Nephron (organoid): ENCODE data around the gene PSMF1.

Experiments
- H3K27ac Mint-ChIP-seq, 3 experiments: 2 replicates each; pipeline ENCODE4 v1.8.0; 2020; ENCODE audit warnings: mixed read lengths in 3 of 3, mild to moderate bottlenecking in 2 of 3, moderate library complexity in 1 of 3
- H3K27me3 Mint-ChIP-seq: 2 replicates; pipeline ENCODE4 v1.8.0; 2021; ENCODE audit warnings: low read depth, mild to moderate bottlenecking, moderate library complexity, mixed read lengths
- H3K36me3 Mint-ChIP-seq: 2 replicates; pipeline ENCODE4 v1.8.0; 2020; ENCODE audit warnings: low read depth, mixed read lengths
- H3K4me1 Mint-ChIP-seq: 2 replicates; pipeline ENCODE4 v1.8.0; 2020; ENCODE audit warnings: mixed read lengths
- H3K4me3 Mint-ChIP-seq, 3 experiments: 2 replicates each; pipeline ENCODE4 v1.8.0; 2020; ENCODE audit warnings: mild to moderate bottlenecking in 3 of 3, mixed read lengths in 3 of 3, moderate library complexity in 2 of 3
- H3K9me3 Mint-ChIP-seq: 2 replicates; pipeline ENCODE4 v1.8.0; 2020; ENCODE audit warnings: mixed read lengths
- TF ChIP-seq, protein P1 (sequence below), 3 experiments: fragments of 200-600 bp; sonication (generic); IDR thresholded peaks; one replicate each; pipeline ENCODE4 v1.5.0; 2021; ENCODE audit warnings: antibody characterized with exemption in 3 of 3; ENCODE audit not compliant: unreplicated experiment in 3 of 3

PSMF1 gene

DNA sequence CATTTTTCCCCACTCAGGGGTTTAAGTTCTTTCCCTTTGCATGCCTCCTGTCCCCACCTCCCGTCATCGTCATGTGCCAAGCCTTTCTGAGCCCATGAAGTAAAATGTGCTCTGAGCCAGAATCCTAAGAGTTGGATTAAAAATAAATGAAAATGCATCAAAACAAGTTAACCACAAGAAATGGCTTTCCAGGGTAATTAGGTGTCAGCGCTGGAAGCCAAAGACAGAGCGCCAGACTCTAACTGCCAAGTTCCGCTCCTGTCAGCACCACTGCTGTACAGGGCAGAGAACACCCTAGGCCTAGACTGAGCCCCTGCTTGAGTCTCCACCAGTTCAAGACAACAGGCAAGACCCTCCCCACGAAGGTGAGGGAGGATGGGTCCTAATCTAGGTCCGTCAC, 79.4 kb downstream of the PSMF1 start:
- Mint-ChIP-seq H3K4me3 (no peak overlapping the region), H3K27me3 (peaks cover 14% of the 10 kb centered on the region), H3K4me1 (no peaks in the 10 kb centered on the region), H3K36me3 (no peaks in the 10 kb centered on the region), H3K9me3 (no peaks in the 10 kb centered on the region), H3K27ac (no peak overlapping the region)
- TF ChIP-seq, protein P1, sequence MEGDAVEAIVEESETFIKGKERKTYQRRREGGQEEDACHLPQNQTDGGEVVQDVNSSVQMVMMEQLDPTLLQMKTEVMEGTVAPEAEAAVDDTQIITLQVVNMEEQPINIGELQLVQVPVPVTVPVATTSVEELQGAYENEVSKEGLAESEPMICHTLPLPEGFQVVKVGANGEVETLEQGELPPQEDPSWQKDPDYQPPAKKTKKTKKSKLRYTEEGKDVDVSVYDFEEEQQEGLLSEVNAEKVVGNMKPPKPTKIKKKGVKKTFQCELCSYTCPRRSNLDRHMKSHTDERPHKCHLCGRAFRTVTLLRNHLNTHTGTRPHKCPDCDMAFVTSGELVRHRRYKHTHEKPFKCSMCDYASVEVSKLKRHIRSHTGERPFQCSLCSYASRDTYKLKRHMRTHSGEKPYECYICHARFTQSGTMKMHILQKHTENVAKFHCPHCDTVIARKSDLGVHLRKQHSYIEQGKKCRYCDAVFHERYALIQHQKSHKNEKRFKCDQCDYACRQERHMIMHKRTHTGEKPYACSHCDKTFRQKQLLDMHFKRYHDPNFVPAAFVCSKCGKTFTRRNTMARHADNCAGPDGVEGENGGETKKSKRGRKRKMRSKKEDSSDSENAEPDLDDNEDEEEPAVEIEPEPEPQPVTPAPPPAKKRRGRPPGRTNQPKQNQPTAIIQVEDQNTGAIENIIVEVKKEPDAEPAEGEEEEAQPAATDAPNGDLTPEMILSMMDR (IDR thresholded peaks at IDR 0.05; ENCODE audit: unreplicated experiment in 3 of 3), result no peak

GRCh38 chr20:1198751-1199150, 80.3 kb downstream of the PSMF1 start:
- no peak overlapping the region for H3K27ac Mint-ChIP-seq
- TF ChIP-seq, protein P1 (IDR thresholded peaks at IDR 0.05; ENCODE audit: unreplicated experiment in 3 of 3), result no peak
- no peaks in the 10 kb centered on the region for H3K36me3 Mint-ChIP-seq
- peaks cover 14% of the 10 kb centered on the region for H3K27me3 Mint-ChIP-seq
- no peaks in the 10 kb centered on the region for H3K9me3 Mint-ChIP-seq
- H3K4me1 Mint-ChIP-seq, result no peaks in the 10 kb centered on the region
- no peak overlapping the region for H3K4me3 Mint-ChIP-seq

GRCh38 chr20:1199212-1199873, 80.9 kb downstream of the PSMF1 start:
- Mint-ChIP-seq H3K9me3 (no peaks in the 10 kb centered on the region), H3K36me3 (no peaks in the 10 kb centered on the region), H3K27ac (no peak overlapping the region), H3K4me1 (no peaks in the 10 kb centered on the region), H3K4me3 (no peak overlapping the region), H3K27me3 (peaks cover 14% of the 10 kb centered on the region)
- TF ChIP-seq, protein P1 (IDR thresholded peaks at IDR 0.05; ENCODE audit: unreplicated experiment in 3 of 3), result no peak

GRCh38 chr20:1199964-1200363, 81.6 kb downstream of the PSMF1 start:
- Mint-ChIP-seq H3K27me3 (peaks cover 14% of the 10 kb centered on the region), H3K4me1 (no peaks in the 10 kb centered on the region), H3K9me3 (no peaks in the 10 kb centered on the region), H3K36me3 (no peaks in the 10 kb centered on the region), H3K4me3 (no peak overlapping the region), H3K27ac (no peak overlapping the region)
- TF ChIP-seq, protein P1 (IDR thresholded peaks at IDR 0.05; ENCODE audit: unreplicated experiment in 3 of 3), result no peak

- no peaks in the 10 kb centered on the region for H3K9me3 Mint-ChIP-seq
- H3K36me3 Mint-ChIP-seq, result no peaks in the 10 kb centered on the region
- H3K27ac Mint-ChIP-seq, result no peak within 1 kb of the TSS
- H3K27me3 Mint-ChIP-seq, result peaks cover 5% of the 10 kb centered on the region
- TF ChIP-seq, protein P1 (IDR thresholded peaks at IDR 0.05; ENCODE audit: unreplicated experiment in 3 of 3), result no peak
- no peak within 1 kb of the TSS for H3K4me3 Mint-ChIP-seq
- no peaks in the 10 kb centered on the region for H3K4me1 Mint-ChIP-seq
These were observed 84.5 kb downstream of the PSMF1 start, which contains the start of gene C20orf202 for GRCh38 chr20:1202762-1203504. Gene C20orf202 (plus strand): TSS chr20:1203454. CDS start chr20:1203586, 132 bp downstream.
